Measurements from ENCODE around the gene CHRNA7. TPM values are rescaled to one million over a fixed set of nuclear protein-coding genes. Genes with fewer than 3 reads are reported as not detected.
"Not testable (repeated sequence)": the region's sequence is repeated elsewhere in the genome, so short reads cannot be mapped to it uniquely, and the experiment has no call there.

CHRNA7 gene
- polyA plus RNA-seq, 10 donors, result 1.0 to 3.4 (median 2.0) TPM

DNA sequence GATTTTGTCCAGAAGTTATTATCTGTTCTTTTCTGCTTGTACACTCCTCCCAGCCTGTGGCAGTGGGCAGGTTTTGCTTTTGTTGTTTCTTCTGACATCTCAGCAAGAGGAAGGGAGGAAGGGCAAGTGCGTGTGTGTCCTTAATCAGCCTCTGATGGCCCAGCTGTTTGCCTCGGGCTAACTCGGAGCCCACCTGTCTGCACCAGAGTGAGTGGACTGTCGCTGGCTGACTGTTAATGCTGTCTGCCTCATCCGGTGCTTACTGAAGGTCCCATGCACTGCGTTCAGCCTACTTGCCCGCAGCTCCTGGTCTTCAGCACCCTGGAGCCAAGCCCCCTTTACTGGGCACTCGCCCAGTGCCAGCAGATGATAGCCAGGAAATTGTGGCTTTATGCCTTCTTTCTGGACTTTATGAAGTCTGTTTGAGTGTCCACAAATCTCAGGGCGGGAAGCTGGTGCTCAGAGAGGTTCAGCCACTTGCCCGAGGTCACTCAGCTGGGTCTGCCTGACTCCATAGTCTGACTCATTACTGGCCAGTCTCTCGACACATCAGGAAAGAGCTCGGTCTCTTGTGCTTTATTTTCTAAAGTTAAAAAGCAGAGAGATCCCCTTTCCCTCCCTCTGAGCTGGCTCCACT, 89.5 kb downstream of the CHRNA7 start:
- no peak for DNase-seq

DNA sequence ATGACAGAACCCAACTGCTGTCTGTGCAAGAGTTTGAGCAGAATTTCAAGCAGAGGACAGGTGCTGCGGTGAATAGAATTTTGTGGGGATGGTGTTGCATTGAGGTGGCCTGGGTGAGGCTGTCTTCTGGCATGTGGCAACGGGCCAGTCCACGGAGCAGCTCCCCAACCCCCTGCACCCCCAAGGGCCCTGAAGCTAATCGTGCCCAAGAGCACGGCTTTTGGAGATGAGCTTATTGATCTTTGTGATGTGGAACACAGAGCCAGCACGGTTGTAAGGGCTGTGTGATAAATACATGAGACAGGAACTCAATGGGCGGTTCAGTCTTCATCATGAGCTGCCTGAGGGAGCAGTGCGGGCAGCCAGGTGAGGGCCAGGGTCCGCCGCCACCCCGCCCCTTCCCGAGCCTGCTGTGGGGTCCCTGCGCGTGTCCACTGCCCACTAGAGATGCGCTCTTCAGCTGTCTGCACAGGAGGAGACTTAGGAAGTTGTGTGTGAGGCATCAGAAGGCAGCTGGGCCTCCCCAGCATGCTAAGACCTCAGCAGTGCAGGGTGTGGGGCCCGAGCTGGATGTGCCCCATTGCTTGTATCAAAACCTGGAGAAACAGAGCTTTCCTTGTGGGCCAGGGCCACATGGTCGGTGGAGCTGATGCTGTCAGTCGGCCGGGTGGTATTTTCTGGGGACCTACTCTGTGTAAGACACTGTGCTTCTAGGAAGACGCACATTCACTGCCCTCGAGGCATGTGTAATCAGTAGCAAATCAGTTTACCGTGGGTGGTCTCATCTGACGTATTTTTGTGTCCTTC, 90.5 kb downstream of the CHRNA7 start:
- DNase-seq, result no peak

DNA sequence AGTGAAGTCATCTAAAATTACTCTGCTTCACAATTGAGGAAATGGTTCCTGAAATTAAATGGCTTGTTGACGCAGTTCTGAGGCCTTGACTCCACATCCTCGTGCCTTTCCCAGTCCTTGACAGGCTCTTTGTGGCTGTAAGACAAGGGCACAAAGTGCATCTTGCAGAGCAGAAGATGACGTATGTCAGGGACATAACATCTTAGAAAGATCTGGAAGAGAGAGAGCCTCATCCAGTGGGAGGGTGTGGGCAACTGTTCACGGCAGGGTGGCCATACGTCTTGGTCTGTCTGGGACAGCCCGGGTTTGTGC, 91.0 kb downstream of the CHRNA7 start:
- no peak for DNase-seq

DNA sequence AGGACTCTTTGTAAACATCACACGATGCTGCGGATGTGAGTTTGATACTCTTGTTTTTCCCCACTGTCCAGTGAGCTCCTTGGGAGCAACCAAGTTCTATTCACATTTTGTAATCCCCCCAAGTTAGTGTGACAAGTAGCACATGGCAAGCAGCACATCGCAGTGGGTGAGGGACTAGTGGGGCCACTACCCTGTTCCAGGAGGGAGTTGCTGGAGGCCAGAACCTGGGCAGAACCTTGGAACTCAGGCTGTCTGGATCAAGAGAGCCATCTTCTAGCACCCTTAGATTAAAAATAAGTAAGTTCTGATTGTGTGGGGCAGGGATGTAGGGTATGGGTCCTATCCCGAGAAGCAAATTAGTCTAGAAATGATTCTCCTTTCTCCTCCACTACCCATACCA, 91.7 kb downstream of the CHRNA7 start:
- DNase-seq, result no peak

DNA sequence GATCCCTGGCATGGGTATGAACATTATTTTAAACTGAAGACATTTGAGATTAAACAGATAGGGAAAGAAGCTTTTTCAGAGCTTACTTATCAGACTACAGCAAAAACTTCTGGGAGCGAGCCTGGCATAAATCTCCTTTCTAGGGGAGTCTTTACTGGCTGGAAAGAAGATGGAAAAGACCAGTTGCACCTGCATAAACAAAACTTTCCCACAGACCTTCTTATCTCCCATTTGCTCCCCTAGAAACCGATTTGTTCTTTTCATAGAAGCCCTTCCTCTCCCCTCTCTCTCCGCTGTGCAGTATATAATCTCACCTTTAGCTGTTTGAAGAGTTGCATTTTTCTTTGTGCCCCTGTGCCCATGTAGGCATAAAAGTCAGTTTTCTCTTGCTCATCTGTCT, 93.2 kb downstream of the CHRNA7 start:
- no peak for DNase-seq

DNA sequence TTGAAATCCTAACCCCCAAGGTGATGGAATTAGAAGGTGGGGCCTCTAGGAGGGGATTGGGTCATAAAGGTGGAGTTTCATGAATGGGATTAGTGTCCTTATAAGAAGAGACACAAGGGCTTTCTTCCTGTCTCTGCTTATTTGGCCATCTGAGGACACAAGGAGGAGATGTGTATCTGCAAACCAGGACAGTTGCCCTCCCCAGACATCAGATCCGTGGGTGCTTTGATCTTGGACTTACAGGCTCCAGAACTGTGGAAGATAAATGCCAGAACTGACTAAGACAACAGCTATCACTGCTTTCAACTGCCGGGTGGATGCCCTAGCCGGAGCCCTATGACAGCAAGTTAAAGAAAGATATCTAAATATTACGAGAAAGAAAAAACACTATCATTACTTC, 94.4 kb downstream of the CHRNA7 start:
- no peak for DNase-seq

DNA sequence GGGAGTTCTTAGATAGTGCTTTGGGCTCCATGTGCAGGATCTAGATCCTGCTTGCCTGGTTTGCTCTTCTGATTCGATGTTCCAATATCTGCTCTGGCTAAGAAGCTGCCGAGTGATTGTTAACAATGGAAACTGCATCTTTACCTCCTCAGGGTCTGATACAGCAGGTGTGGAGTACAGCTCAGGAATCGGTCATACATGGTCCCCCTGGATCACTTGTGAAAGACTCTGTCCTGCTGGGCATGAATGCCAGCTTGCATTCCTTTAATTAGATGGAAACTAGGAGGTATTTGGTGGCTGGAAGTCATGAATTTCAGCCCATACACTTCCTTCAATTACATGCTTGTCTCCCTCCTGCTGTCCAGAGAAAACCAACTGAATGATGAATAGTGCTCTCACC, 95.3 kb downstream of the CHRNA7 start:
- no peak for DNase-seq

DNA sequence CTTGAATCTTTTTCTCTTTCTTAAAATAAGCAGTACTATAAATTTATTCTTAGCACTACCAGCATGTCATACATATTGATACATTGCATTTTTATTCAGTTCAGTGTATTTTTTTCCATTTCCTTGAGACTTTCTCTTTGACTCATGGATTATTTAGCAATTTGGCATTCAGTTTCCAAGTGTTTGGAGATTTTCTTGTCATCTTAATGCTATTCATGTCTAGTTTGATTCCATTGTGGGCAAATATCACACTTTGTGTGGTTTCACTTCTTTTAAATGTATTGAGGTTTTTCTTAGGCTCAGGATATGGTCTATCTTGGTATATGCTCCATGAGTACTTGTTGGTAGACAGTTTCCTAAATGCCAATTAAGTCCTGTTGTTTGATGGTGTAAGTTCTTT, 99.5 kb downstream of the CHRNA7 start:
- no peak for DNase-seq

DNA sequence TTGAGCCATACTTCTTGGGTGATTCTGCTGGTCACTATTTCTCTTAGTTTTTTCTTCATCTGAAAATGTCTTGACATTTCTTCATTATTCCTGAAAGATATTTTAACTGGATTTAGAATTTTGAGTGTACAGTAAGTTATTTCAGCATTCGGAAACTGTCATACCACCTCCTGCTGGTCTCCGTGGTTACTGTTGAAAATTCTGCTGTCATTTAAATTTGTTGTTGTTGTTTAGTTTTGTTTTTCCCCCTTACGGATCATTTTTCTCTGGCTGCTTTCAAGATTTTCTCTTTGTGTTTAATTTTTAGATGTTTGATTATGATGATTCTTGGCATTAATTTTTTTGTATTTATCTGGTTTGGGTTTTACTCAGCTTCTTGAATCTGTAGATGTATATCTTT, 100.5 kb downstream of the CHRNA7 start:
- no peak for DNase-seq

DNA sequence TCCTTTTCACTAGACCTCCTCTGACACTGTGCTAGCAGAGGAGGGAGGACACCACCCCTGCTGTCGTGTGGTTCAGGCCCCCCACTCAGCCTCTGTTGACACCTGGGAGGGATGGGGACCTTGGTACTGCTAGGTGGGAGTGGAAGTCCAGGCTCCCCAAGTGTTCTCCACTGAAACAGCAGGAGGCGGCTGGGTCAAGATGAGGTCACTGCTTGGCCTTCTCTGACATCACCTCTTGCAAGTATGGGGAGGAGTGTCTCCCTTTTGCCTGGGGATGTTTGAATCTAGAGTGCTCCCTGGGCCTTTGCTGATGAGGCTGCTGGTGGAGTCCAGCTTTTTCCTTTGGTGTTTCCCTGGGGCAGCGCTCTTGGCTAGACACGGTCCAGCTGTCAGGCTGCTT, 101.5 kb downstream of the CHRNA7 start:
- DNase-seq, result no peak

DNA sequence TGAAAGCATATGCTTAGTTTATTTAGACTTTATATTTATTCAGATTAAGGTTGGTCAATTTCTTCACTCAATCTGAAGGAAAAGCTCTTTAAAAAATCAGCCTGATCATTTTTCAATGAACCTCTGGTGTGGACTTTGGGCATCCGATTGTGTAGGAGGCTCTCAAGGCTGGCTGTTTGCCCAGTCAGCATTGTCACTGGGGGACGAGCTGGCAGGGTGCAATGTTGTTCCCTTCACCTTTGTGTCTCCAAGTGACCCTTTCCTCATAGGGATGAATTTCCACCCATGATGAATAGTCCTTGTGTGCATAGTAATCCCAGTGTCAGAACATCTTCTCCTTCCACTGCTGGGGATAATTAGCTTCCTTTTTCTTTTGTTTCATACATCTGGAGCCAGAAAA, 102.5 kb downstream of the CHRNA7 start:
- no peak for DNase-seq

DNA sequence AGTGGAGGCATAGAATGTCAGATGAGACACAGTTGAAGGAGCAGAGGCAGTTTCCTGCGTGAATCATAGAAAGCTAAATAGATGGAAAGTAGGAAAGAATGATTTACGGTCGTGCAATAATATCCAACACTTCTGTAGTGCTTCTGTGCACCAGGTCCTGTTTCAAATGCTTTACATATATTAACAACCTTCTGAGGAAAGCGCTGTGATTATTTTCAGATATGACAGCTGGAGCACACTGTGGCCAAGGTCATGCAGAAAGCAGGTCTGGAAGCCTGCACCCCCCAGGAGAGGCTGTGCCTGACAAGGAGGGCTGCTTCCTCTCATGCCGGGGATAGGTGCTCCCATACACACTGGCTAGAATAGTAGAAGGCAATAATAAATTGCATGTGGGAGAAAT, 104.5 kb downstream of the CHRNA7 start:
- DNase-seq, result peak in 1 of 3 donors; percentile 22

DNA sequence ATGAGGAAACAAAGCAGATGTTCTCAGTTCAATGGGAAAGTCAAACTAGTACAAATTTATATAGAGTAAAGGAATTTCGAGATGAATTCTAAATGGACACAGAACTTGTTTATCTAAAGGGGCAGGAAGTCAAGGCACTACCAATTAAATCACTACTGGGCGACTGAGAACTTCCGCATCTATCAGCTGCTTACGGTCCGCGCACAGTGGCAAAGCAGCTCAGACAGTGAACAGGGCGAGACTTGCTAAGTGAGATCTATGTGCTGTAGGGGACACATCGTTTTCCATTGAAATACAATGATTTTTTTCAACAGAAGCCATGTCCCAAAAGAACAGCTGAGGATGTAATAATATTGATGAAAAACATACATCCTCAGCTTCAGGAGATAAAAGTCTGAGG, 105.0 kb downstream of the CHRNA7 start:
- no peak for DNase-seq

DNA sequence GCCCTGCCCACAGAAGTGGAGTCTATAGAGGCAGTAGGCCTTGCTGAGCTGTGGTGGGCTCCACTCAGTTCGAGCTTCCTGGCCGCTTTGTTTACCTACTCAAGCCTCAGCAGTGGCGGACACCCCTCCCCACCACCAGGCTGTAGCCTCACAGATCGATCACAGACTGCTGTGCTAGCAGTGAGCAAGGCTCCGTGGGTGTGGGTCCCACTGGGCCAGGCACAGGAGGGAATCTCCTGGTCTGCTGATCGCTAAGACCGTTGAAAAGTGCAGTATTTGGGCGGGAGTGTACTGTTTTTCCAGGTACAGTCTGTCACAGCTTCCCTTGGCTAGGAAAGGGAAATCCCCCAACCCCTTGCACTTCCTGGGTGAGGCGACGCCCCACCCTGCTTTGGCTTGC, 115.2 kb downstream of the CHRNA7 start:
- not testable (repeated sequence) for DNase-seq

DNA sequence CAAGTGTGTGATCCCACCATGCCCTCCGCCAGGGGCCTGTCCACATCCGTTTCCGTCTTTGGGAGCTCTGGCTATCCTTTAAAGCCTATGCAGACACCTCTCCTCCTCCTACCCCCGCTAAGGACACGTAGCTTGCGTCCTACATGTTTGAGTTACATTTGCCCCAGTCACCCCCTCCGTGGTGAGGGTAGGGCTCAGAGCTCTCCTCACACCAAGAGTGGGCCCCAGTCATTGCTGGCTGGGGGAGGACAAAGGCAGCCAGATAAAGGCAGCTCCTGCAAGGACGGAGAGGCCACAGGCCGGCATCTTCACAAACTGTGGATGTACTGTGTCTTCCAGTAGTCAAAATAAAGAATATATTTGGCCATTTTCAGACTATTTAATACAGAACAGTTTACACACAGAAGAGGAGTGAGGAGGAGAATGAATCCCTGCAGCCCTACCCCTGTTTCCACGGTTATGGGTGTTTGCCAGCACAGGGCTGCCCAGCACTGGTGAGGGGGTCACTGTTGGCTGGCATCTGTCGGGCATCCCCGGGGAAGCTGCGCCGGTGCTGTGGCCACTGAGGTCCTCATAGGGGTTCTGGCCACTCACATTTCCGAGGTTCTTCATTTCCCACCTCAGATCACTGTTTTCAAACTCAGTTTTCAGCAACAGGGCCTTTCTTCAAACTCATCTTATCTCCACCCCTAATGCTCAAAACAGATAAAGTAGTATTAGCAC, 118.7 kb downstream of the CHRNA7 start:
- DNase-seq, result no peak

DNA sequence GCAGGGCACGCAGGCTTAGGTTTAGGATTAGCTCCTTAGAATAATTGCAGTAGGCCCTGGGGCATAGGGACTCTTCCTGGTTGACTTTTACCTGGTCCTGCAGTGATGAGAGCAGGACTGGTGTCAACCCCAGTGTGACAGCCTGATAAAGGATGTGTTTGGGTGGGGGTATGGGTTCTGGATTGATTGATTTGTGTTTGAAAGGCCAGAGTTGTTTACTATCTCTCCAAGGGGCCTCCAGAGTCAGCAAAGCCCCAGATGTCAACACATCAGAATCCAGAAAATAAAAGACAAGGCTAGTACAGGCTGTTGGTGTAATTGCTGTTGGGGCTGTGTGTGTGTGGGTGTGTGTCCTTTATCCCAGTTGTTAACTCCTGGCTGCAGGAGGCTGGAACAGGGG, 122.3 kb downstream of the CHRNA7 start:
- DNase-seq, result no peak

DNA sequence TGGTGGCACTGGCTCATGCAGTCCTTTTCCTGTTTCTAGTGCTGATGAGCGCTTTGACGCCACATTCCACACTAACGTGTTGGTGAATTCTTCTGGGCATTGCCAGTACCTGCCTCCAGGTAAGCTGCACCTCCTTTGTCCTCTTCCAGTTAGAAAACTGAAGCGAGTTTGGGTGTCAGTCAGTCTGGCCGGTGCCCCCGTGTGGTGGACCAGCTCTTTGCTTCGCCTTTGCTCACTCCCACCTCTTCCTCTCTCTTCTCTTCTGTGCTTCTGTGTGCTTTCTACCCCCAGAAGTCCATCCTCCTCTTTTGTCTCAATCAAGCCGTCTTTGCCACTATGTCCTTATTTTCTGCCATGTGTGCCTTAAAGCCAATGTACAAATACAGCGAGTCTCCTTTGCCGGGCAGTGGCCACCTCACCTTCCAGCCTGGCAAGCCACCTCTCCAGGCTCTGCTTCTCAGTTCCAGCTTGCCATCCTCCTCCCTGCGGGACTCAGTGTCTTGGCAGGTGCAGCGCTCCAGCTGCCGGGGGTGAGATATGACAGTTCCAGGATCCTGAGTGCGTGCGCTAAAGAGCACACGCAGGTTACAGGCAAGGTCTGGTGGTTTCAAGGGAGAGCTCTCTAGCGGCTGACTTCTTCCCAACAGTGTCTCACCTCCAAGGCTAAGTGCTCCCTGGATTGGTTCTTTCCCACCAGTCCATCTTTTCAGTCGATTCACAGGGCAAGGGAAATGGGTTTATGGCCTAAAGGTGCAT, 123.7 kb downstream of the CHRNA7 start:
- DNase-seq, result not testable (repeated sequence)

DNA sequence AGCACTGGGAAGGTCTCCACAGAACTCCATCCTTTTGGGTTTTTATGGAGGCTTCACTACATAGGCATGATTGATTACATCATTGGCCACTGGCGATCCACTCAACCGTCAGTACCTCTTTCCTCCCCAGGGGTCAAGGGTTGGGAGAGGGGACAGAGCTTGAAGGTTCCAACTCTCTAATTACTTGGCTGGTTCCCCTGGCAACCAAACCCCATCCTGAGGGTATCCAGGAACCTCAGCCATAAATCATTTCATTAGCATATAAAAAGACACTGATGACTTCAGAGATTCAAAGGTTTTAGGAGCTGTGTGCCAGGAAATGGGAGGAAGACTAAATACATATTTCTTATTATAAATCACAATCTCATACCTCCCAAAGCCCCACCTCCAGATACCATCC, 131.8 kb downstream of the CHRNA7 start:
- not testable (repeated sequence) for DNase-seq

DNA sequence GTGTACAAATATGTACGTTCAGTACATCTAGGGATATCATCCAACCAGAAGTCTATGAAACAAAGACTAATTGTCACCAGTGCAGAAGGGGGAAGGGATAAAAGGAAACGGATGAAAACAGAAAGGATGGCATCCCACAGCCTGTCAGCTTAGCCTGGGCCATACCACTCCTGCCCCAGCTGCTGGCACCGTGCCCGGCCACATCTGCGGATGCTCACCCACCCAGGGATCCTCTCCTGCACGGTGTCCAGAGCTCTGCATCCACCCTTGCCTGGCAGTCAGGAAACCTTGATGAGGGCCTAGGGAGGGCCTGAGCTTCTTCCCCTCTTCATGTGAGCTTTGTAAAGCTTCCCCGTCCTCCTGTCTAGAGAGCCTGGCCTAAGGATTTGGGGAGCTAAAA, 133.8 kb downstream of the CHRNA7 start:
- not testable (repeated sequence) for DNase-seq

DNA sequence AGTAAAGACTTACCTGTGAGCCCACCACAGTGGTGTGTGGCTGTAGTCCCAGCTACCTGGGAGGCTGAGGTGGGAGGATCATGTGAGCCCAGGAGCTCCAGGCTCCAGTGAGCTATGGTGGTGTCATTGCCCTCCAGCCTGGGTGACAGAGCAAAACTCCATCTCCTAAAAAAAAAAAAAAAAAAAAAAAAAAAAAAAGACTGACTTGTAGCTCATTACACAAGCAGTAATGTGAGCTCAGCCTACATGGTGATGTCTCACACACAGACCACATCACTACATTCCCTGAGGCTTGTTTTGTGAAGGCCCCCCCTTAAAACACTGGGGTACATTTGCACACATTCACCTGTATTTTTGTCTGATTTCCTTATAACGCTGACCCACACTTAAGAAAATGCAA, 134.4 kb downstream of the CHRNA7 start:
- DNase-seq, result not testable (repeated sequence)

DNA sequence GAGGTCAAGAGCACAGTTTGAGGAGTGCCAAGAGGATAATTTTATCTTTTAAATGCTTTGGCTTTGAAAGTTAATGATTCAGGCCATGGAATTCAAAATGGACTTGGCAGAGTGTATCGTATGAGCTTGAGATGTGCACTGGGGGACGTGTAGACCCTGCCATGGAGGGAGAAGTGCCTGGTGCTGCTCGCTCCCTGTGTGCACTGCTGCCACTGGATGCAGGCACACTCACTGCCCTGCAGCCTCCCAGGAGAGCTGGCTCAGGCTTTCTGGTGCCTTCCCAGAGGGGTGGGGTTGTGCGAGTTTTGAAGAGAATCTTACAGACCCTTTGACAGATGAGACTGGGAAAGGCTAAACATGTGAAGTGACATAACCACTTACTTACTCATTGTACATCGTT, 135.5 kb downstream of the CHRNA7 start:
- not testable (repeated sequence) for DNase-seq

DNA sequence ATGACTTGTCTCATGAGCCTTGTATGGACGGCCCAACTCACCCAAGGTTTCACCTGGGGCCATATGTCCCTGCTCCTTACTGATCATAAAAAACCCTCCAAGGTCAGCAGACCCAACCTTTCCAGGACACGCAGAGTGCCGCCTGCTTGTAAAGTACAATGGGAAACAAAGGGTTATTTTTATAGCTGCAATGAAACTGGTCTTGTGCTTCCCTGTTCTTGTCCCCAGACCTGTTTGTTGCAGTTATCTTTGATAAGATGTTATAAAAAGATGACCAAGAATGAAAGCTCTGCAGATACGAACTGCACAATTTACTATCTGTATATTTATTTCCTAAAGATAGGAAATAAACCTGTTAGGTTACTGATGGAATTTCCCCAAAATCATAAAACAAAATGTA, 136.0 kb downstream of the CHRNA7 start:
- DNase-seq, result not testable (repeated sequence)

All from muscle of back (tissue), 11 donors.